ENCODE results near the gene CASKIN2.

Gene CASKIN2

DNA sequence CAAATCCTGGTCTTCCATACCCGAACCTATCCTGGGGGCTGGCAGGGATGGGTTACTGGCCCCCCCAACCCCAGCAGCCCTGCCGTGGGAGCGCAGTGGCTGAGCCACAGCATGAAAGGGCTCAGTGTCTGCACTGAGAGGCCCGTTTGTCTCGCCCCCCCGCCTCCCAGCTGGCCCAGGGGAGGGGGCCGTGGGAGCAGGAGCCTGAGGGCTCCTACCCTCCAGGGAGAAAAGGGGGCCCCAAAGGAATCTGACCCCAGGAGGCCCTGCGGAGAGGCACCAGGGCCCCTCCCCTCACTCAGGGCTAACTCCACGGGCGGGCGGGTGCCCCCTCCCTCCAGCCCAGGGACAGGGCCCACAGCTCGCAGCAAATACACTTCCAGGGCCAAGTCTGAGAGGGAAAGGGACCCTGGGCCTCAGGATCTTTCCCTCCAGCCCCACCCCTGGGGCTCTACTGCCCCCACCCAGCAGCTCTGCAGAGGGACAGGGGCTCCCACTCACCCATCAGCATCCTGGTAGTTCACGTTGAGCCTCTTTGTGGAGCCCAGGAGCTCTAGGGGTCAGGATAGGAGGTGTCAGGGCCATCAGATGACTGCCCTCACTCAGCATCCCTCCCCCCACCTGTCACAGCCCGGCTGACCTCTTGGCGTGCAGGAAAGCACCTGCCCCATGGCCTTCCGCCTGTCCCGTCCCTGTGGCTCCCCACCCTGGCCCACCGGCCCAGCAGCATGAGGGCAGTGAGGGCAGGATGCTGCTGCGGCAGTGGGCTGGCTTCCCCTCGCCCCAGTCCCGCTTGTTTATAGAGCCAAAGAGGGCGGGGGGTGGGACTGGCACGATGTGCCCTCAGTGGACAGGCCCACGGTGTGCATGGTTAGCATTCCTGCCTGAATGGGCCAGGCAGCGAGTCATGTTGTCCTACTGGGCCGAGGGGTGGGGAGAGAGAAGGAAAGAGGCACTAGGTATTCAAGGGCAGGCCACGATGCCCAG lies 7.3 kb downstream of the CASKIN2 start:
- in situ Hi-C loops (cut with HindIII; ENCODE audit: low sequenced_read_pairs): no loop called here

- in situ Hi-C loops (cut with HindIII; ENCODE audit: low sequenced_read_pairs): no loop called here
Measured at GRCh38 chr17:75506888-75507287, 8.4 kb downstream of the CASKIN2 start.

- in situ Hi-C loops (cut with HindIII; ENCODE audit: low sequenced_read_pairs): no loop called here
Measured at GRCh38 chr17:75506134-75506533, 9.2 kb downstream of the CASKIN2 start.

DNA sequence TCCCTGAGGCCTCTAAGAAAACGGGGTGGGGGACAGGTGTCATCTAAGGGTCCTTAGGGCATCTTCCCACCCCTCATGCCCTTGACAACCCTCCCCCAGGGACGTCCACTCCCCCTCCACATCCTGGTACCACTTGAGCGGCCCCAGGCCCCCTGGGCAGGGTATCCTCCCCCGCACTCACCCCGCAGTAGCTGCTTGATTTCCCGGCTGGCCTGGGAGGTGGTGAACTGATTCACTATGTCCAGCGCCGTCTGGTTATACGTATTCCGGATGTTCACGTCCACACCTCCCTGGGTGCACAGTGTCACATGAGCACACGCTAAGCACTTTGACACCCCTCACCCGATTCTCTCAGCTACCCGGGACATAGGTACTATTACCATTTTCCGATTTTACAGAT lies 9.7 kb downstream of the CASKIN2 start:
- in situ Hi-C loops (cut with HindIII; ENCODE audit: low sequenced_read_pairs): no loop called here

GRCh38 chr17:75505152-75505409 lies 10.3 kb downstream of the CASKIN2 start:
- in situ Hi-C loops (cut with HindIII; ENCODE audit: low sequenced_read_pairs): no loop called here

DNA sequence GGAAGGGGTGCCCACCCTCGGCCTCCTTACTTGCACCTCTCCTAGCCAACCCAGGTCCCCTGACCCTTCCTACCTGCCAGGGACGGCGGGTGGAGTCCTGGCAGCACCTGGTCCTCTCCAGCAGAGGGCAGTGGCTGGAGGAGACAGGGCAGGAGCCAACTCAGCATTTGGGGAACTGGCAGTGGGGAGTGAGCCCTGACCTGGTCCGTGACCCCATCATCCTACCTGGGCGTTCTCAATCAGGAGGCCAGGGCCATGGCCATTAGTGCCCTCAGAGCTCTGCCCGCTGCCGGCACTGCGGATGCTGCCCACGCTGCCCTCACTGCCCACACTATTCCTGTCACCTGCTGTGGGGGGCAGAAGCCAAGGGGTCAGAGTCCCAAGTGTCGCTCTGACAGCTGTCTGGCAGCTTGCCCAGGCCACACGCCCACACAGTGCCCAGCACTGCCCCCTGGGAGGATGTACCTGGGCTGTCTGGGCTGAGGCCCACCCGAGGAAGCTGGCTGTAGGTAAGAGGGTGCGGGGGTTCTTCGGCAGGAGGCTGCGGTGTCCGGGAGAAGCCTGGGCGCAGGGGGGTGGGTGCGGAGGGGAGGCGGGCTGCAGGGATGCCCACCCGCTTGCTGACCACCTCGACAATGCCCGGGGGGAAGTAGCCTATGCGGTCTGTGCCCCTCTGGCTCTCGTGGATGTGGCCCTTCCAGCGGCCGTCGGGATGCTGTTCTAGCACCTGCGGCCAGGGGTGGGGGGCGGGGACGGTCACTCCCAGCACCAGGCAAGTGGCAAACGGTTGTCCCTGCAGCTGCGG lies 10.8 kb downstream of the CASKIN2 start:
- in situ Hi-C loops (cut with HindIII; ENCODE audit: low sequenced_read_pairs): no loop called here

- in situ Hi-C loops (cut with HindIII; ENCODE audit: low sequenced_read_pairs): no loop called here
Measured at GRCh38 chr17:75503976-75504346, 11.4 kb downstream of the CASKIN2 start.

DNA sequence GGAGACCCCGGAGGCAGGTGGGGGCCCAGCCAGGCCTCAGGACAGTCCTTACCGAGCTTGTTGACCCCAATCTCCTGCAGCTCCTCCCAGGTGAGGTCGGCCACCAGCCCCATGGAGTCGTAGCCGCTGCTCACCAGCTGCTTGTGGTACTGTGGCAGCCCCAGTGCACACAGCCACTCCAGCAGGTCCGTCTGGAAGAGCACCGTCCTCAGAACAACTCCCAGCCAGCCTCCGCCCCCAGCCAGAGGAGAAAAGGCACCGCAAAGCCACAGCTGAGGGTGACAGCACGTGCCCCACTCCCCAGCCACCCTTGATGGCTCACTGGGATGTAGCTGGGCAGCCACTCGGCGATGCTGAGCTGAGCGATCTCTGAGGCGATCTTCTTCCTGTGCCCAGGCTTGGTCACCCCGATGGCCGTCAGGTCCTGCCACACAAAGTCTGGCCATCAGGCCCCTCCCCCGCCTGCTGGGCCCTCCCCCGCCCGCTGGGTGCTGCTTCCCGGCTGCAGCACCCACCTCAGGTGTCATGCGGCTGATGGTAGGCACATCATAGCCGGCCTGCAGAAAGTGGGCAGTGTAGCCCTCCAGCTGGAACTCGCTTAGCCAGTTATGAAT lies 11.9 kb downstream of the CASKIN2 start:
- in situ Hi-C loops (cut with HindIII; ENCODE audit: low sequenced_read_pairs): no loop called here

DNA sequence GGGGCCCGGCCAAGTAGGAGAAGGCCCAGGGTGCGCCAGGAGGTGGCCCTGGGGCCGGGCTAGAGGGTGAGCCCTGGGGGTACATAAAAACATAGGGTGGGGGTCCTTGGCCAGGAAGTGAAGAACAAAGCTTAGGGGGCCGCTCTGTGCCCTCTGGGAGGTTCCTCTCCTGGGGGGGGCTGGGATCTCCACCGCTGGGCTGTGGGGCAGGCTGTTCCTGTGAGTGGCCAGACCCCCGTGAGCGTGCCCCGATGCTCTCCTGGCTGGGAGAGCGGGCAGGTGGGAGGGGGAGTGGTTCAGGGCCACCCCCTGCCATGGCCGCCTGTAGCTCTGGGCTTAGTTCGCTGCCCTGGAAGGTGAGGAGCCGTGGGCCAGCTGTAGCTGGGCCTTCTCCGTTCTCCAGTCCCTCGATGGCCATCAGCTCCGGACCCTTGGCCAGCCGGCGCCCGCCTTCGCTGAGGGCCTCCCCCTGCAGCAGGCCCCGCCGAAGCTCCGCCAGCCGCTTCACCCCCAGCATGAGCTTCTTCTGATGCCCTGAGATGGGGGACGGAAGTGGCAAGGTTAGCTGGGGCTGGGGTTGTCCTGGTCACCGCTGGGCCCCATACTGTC lies 12.5 kb downstream of the CASKIN2 start:
- in situ Hi-C loops (cut with HindIII; ENCODE audit: low sequenced_read_pairs): no loop called here

DNA sequence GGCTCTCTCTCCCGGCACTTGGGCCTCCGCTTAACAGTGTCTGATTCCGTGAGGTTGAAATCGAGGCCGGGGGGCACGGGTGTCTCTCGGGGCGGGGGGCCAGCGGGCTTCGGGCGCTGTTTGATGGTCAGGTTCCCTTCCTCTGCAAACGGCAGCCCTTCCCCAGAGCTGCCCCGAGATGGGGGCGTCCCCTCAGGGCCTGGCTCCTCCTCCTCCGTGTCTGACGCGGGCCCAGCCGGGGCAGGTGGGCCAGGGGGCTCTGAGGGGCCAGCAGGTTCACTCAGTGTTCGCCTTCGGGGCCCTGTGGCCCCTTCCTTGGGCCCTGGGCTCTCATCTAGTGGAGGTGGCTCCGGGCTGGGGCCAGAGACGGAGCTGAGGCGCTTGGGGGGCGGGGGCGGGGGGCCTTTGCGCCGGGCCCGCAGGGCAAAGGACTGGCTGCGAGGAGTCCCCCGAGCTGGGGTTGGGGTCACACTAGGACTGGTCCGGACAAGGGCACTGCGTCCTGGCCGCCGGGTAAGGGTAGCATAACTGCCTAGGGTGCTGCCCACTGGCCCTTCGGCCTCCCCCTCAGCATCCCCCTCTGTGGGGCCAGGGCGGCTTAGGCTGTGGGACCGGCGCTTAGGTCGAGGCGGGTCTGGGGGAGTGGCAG lies 13.1 kb downstream of the CASKIN2 start:
- in situ Hi-C loops (cut with HindIII; ENCODE audit: low sequenced_read_pairs): no loop called here

DNA sequence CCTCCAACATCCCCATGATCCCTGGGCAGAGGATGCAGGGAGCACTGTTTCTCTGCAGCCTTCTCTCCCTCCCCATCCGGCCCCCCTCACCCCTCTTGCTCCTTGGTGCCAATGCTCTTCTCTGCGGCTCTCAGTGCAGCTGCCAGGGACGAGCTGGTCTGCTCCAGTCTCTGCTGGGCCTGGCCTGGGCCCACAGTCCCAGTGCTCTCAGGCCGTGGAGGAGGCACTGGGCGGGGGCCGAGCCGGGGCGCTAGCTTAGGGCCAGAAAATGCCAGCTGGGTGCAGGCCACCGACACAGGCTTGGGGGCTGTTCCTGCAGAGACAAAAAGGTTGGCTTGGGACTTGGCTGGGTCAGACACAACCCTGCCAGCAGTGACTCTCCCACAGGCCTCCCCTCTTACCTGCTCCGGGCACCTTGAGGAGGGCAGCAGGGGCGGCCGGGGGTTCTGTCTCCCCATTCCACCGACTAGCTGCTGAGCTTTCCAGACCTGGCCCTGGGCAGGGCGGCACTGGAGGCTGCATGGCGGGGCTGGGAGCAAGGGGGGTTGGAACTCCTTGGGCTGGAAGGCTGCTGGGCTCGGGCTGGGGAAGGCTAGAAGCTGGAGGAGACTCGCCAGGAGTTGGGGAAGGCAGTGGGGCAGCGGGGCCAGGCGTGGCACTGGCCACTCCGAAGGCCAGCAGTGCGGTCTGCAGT lies 13.8 kb downstream of the CASKIN2 start:
- in situ Hi-C loops (cut with HindIII; ENCODE audit: low sequenced_read_pairs): no loop called here

- in situ Hi-C loops (cut with HindIII; ENCODE audit: low sequenced_read_pairs): no loop called here
Measured at GRCh38 chr17:75500419-75501216, 14.7 kb downstream of the CASKIN2 start.

GRCh38 chr17:75499313-75500022 lies 15.9 kb downstream of the CASKIN2 start:
- in situ Hi-C loops (cut with HindIII; ENCODE audit: low sequenced_read_pairs): no loop called here

GRCh38 chr17:75498726-75499213 lies 16.6 kb downstream of the CASKIN2 start:
- in situ Hi-C loops (cut with HindIII; ENCODE audit: low sequenced_read_pairs): no loop called here

GRCh38 chr17:75498039-75498725 lies 17.2 kb downstream of the CASKIN2 start:
- in situ Hi-C loops (cut with HindIII; ENCODE audit: low sequenced_read_pairs): no loop called here

DNA sequence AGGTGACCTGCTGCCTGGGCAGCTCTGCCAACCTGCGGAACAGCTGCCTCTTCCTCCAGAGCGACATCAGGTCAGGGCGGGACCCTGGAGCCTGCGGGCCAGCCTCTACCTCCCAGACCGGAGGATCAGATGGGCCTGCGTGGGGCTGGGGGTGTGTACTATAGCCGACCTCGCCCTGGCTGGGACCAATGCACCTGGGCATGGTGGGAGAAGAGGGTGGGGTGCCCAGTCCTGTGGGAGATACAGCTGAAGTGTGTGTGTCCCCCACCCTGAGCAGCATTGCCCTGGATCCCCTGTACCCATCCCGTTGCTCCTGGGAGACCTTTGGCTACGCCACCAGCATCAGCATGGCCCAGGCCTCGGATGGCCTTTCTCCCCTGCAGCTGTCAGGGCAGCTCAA lies 19.3 kb downstream of the CASKIN2 start:
- in situ Hi-C loops (cut with HindIII; ENCODE audit: low sequenced_read_pairs): no loop called here

GRCh38 chr17:75494326-75494877 lies 20.9 kb downstream of the CASKIN2 start:
- in situ Hi-C loops (cut with HindIII; ENCODE audit: low sequenced_read_pairs): no loop called here

Measured in endothelial cell of hepatic sinusoid (primary cell).